HK-2 (cell line): ENCODE measurements around the gene MRPL16.
"Not testable (repeated sequence)": the region's sequence is repeated elsewhere in the genome, so short reads cannot be mapped to it uniquely, and the experiment has no call there.

Source experiments
- DNase-seq: peaks from one replicate; pipeline ENCODE4 v3.0.0-alpha.2; 2018; ENCODE audit not compliant: unreplicated experiment

The MRPL16 gene

GRCh38 chr11:59810911-59811259 is 307 bp upstream of the MRPL16 start:
- no peak for DNase-seq

- DNase-seq: no peak
Measured at GRCh38 chr11:59807047-59807610, 3.4 kb downstream of the MRPL16 start.

GRCh38 chr11:59804061-59804460 is 6.5 kb downstream of the MRPL16 start:
- DNase-seq: no peak

GRCh38 chr11:59802639-59803176 is 7.9 kb downstream of the MRPL16 start:
- DNase-seq: no peak

- DNase-seq: no peak
Measured at GRCh38 chr11:59801981-59802638, 8.5 kb downstream of the MRPL16 start.

GRCh38 chr11:59801160-59801706 is 9.3 kb downstream of the MRPL16 start:
- DNase-seq: no peak

- DNase-seq: no peak
Measured at GRCh38 chr11:59800390-59801025, 10.1 kb downstream of the MRPL16 start.

GRCh38 chr11:59794417-59794816 is 16.2 kb downstream of the MRPL16 start:
- no peak for DNase-seq

GRCh38 chr11:59792507-59792906 is 18.1 kb downstream of the MRPL16 start:
- DNase-seq: no peak

- no peak for DNase-seq
Measured at GRCh38 chr11:59791639-59792038, 18.9 kb downstream of the MRPL16 start.

GRCh38 chr11:59787816-59788215 is 22.8 kb downstream of the MRPL16 start:
- DNase-seq: no peak

- no peak for DNase-seq
Measured at GRCh38 chr11:59787255-59787588, 23.4 kb downstream of the MRPL16 start.

GRCh38 chr11:59785818-59786217 is 24.8 kb downstream of the MRPL16 start:
- DNase-seq: no peak

GRCh38 chr11:59784441-59784840 is 26.1 kb downstream of the MRPL16 start:
- DNase-seq: not testable (repeated sequence)

- DNase-seq: no peak
Measured at GRCh38 chr11:59783632-59784090, 26.9 kb downstream of the MRPL16 start.

- no peak for DNase-seq
Measured at GRCh38 chr11:59782080-59782479, 28.5 kb downstream of the MRPL16 start.

- no peak for DNase-seq
Measured at GRCh38 chr11:59779487-59779886, 31.1 kb downstream of the MRPL16 start.

GRCh38 chr11:59778122-59778521 is 32.5 kb downstream of the MRPL16 start:
- DNase-seq: no peak

GRCh38 chr11:59777104-59777503 is 33.5 kb downstream of the MRPL16 start:
- DNase-seq: no peak

- no peak for DNase-seq
Measured at GRCh38 chr11:59776210-59777066, 34.1 kb downstream of the MRPL16 start.

GRCh38 chr11:59773083-59773440 is 37.5 kb downstream of the MRPL16 start:
- DNase-seq: no peak

GRCh38 chr11:59771605-59772004 is 39.0 kb downstream of the MRPL16 start:
- DNase-seq: no peak
